HG03025 (cell line): ENCODE results near the gene ZNF516.

ENCODE experiments used
- ATAC-seq: cut with Tn5 transposase; IDR thresholded peaks from one replicate; pipeline ENCODE4 v1.9.1; 2021; ENCODE audit warnings: mild to moderate bottlenecking, moderate library complexity; ENCODE audit not compliant: unreplicated experiment, low FRiP score

ZNF516 gene

DNA sequence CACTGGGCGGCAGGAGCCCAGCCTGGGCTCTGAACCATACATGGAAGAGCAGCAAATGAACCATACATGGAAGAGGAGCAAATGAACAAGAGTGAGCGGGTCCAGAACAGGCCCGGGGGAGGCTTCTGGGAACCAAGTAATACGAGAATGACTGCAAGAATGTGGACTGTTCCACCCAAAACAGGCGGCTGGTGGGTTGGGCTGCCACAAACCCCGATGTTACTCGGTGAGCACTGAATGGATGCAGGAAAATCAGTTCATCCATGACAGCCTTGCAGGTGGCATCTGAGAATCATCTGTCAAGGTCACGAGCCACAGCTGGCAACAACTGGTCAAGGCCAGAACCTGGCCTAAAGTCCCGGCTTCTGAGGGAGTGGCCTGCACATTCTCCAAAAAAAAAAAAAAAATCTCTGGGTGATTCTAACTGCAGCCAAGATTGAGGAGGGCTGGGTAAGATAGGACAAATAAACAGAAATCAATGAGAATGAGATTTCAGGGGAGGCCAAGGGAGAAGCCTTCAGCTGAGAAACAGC is 106.1 kb downstream of the ZNF516 start:
- ATAC-seq: no peak

DNA sequence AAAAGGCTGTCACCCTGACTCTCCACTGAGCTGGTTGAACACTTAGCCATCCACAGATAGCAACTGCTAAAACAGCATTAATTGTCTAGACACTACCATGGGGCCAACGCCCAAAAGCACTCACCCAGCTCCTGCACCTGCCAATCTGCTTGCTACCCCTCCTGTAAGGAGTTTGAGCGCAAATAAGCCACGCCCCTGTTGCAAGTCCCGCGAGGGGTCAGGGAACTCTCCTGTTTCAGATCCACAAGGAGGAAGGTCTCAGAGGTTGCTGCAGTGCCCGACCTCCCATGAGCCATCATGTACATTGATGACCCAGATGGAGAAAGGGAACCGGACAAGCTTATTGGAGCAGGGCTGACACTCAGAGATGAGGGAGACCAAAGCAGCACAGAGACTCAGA is 106.8 kb downstream of the ZNF516 start:
- ATAC-seq: no peak

DNA sequence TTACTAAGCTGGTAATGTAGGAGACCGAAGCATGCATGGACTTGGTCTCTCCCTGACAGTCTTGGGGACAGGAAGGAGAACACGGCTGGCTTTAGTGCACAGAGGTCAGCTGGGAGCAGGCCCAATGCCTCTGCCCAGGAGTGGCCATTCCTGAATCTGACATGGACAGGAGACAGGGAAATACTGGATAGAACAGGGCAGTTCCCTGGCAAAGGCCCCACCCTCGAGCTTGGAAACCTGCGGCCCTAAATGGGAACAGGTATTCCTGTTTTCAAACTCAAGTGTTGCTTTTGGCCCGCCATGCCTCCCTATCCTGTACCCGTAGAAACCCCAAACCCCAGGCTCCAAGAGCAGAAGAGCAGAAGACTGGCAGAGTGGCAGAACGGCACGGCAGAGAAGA is 107.4 kb downstream of the ZNF516 start:
- ATAC-seq: no peak

DNA sequence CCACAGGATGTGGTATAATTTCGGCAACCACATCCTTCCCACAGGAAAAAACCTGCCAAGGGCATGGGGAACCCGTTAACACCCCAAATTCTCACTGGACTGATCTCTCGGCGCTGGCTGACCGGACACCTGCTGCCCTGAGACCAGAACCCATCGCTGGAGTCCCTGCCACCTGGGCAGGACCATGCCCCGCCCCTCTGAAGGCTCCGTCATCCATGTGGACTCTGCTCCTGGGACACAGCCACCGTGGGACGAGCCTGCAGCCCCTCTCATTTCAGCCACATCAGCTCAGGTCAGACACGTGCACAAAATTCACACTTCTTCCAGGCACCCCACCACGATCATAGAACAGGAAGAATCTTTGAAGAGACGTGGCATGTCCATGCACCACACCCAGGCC is 108.2 kb downstream of the ZNF516 start:
- ATAC-seq: no peak

DNA sequence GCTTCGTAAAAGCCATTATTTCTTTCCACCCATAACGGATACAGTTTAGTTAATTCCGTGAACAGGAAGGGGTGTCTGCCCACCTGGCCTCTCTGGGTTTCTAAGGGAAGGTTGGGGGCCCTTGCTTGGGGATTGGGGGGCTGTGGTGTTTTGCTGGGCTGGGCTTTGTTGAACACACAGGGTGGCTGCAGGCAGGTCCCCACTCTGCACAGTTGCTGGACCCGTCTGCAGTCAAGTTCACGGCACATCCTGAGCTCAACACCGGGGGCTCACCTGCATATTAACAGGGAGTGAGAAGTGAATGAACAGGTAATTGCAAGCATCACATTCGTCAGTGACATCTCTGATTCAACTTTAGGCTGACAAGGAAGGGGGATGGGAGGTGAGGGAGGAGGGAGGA is 109.0 kb downstream of the ZNF516 start:
- no peak for ATAC-seq

DNA sequence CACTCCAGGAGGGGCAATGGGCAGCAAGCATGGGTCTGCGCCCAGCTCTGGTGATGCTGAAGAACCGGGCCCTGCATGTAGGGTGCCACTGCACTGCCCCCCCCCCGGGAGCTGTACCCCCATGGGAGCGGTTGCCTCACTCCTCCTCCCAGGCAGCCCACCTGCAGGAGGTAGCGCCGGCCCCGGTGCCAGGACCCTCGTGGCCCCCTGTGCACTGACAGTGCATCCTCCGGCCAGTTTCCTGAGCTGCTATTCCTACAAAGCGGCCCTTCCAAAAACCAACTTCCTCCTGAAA is 109.4 kb downstream of the ZNF516 start:
- no peak for ATAC-seq

DNA sequence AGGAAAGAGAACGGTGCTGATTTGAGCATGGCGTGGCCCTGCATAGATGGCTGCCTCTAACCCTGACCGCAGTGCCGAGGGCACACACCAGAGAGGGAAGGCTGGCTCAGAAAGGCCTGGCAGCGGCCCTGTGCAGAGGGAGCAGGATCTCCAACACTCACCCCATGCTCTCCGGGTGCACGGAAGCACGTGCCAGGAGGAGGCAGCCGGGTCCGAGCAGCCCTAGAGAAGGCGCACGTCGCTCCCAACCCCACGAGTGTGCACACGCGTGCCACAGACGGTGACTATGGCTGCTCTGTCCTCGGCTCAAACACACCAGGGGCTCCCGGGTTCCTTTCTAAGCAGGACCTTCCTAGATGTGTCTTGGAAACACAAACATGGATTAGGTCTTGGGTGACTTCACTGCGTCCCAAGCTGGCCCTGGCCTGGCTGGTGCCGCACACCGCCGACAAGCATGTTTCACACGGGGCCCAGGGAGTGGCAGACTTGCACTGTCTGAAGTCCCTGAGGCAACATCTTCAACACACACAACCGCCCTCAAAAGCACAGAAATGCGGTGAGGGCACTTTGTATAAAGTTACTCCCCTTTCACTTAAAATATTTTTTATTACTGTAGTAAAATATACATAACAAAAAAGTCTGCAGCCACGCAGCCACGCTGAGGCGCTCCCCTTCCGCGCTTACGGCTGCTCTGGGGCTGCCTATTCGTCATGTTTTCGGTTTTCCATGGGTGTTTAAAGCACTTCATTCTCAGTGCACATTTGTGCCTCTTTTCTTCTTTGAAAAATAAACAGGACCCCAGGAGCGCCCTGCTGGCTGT is 110.0 kb downstream of the ZNF516 start:
- no peak for ATAC-seq

DNA sequence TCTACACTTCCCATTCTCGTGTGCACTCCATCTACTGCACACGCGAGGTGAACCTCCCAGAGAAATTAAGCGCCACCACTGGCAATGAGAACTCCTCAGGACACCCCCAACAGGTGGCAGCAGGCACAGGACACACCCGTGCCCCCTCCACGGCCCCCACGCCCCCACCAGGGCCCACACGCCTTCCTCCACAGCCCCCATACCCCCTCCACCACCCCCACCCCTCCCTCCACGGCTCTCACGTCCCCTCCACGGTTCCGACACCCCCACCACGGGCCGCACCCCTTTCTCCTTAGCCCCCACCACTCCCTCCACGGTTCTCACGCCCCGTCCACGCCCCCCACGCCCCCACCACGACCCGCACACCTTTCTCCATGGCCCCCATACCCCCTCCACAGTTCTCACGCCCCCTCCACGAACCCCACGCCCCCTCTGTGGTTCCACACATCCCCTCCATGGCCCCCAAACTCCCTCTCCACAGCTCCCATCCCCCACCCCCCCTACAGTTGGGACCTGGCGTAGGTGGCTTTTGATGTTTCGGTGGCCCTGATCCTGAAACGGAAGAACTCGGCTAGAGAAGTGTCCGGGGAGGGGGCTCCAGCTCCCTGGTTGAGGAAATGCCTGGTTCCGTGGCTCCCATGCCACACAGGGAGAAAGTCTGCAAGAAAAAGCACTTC is 110.8 kb downstream of the ZNF516 start:
- ATAC-seq: no peak

DNA sequence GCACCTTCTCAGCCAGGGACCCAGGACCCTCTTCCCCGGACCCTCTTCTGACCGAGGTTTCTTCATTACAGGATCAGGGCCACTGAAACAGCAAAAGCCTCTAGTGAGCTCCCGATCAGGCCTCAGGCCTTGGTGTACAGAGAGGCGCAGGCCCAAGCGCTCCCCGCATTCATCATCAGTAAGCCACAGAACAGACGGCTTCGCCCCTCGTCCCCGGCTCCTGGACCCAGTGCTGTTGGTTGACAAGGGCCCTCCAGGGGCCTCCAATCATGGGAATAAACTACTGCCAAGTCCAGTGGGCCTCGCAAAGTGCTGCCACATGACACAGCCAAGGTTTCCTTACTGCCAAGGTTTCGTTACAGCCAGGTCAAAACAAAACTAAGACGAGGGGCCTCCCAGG is 111.4 kb downstream of the ZNF516 start:
- no peak for ATAC-seq

DNA sequence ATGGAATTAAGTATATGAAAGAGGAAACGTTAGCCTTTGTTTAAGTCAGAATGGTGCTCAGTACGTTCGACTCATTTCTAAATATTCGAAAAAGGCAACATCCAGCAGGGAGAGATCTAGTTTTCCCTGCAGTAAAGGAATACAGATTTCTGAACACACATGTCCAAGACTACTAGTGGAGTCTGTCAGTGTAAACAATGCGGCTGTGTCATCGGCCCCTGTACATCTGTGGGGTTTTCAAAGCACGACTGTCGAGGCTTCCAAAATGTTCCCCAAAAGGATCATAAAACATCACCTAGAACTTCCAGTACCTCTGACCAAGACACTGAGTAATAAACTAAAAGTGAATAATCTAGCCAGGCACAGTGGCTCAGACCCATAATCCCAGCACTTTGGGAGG is 112.8 kb downstream of the ZNF516 start:
- ATAC-seq: no peak

DNA sequence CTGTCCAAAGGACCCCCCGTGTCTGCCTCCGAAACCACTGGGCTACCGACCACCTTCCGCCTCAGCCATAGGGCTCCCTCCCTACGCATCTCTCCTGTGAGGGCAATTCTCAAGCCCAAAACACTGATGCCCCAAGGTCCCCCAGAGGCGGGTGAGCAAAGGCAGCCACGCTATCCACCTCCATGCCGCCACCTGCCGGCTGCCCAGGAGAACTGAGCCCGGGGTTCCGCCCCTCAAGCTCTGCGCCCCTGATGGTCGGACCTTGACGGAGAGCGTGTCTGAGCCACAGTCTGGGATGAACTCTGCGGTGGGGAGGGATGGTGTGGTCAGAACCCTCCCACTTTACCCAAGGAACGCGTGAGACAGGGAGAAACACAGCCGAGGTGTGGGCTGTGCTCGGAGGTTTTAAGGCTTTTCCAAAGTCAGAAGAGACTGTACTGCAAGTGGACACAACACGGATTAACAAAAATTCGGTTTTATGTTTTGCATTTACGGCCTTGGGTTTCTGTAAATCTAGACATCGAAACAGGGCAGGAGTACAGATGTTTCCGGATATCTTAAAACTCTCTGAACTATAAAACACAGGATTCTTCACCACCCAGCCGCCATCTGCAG is 114.1 kb downstream of the ZNF516 start:
- no peak for ATAC-seq

DNA sequence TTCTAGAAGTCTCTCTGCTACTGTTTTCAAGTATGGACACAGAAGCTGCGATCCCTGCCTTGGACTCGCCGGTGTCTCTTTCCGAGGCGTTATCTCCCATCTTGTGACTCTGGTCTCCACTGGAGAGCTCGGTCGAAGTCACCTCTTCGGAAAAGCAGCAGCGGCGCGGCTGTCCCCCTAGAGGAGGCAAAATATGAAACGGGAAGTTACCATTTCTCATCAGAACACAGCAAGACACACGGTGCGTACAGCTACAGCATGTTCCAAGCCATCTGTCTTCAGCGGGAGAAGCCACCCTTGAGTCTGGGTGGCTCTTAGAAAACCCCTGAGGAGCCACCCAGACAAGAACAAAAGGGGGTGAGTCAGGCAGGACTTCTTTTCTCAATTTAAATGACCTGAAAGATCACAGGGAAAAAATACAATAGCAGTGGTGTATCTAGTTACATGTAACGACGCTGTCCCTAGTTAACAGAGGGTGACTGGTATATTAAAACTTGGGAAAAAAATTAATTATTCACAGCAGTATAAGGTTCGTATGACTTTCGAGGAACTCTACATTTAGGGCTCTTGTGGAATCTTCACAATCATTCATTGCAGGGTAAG is 114.8 kb downstream of the ZNF516 start:
- no peak for ATAC-seq

DNA sequence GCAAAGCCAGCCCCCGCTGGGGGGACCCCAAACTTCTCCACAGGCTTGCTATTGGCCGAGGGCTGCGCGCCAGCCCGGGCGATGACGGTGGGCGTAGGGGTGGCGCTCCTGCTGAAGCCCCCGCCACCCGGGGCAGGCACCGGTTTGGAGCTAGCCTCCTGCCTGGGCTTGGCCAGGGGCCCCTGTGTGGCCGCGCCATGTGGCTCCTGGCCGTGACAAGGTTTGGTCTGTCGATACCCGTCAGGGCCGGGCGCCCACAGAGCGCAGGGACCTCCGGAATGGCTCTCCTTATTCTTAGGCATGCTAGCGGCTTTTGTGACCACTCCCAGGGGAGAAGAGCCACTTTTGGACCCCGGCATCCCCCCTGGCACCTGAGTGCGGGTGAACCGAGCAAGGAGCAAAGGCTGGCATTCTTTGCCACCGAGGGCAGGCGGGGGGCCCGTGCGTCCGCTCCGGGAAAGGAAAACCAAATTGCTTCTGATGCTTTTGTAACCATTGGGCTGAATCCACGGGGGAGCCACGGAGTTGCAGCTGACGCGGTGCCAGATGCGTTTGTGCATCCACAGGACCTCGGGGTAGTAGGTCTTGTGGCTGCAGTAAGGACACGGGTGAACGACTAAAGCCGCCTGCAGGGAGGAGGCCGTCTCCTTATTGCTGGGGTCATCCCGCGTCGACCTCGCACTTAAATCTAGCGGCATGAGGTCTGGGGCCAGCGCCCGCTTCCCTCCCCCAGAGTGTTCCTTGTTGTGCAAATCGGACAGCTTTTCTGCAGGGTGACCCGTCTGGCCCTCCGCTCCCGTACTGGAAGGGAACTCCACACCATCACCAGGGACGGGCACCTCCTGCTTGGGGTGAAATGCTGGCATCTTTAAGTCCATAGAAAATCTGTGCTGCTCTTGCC is 115.6 kb downstream of the ZNF516 start:
- ATAC-seq: no peak

DNA sequence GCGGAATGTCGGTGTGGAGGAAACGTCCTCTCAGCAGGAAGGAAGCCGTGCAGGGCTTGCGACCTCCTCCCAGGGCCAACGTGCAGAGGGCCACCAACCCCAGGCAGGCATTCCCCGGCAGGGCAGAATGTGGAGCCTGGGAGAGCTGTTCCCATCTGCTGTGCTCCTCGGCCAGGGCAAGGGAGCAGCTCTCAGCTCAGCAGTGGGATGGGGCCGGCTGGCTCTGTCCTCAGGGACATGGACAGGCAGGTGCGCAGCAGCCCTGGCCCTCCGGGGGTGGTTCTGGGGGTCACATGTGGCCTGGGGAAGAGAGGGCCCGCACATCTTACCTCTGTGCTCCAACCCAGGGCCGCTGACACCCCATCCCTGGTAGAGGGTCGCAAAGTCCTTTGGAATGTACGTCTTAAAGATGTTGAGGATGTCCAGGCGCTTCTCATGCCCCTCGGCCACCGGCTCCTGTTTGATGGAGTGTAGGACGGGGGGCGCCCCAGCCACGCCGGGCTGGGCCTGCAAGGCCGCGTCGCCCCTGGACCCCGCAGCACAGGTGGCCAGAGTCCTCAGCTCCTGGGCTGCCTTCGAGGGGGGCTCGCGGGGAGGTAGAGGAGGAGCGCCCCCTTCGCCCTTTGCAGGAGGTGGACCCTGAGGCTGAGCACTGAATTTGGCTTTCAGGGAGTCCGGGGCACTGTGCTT is 116.4 kb downstream of the ZNF516 start:
- no peak for ATAC-seq

DNA sequence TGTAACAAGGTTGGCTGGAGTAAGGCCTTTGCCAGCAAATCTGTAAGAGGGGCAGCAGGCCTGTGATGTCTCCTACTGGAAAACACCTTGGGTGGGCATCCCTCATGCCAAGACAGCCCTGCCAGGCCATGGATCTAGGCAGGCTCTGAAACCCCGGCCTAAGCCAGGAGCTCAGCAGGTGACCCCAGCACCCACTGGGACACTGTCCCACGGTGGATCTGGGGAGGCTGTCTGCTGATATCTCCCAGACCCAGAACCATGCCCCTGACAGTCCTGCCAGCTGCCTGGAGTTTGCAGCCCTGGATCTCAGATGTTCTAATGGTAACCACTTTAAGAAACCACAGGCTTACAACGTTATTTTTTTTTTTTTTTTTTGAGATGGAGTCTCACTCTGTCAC is 117.7 kb downstream of the ZNF516 start:
- ATAC-seq: no peak

DNA sequence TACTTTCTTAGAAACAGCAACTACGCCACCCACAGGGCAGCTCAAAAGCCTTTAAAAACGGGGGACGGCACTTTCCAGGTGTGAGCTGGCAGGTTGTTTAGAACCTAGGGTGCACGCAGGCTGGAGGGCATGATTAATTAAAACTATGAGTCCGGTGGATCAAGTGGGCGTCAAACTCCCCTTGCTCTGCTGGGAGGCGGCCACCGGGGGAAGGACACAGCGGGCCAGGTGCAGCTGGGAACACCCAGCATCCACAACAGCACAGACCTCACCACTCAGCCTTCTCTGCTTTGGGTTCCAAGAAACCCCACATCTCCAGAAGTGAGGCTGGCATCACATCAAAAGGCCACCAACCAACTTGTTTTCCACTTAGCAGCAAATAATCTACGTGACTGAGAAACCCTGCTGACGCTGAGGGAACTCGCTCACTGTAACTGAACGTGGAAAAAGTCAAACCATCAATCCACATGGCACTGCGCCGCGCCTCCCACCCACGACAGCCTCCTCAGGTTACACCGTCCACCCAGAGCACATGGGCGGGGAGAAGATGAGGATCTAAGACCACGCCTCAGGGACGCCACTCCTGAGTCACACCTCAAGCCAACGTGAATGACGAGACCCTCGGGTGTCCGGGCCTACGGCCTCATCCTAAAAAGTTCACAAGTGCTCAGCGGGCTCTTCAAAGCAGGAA is 118.2 kb downstream of the ZNF516 start:
- no peak for ATAC-seq

DNA sequence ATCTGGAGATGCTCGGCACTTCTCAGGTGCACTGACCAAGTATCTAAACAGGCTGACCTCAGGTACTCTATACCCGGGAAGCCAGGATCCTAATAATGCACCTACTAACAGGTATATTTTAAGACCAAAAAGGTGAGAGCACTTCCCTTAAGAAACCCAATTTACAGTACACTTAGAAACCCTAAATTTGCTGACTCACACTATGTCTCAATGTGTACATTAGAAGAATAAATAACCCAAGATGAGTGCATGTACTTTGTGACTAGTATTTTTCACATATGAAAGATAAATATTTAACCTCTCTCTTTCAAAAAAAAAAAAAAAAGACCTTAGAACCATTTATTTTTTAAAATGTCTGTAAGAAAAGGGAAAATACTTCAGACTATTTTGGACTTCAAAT is 118.8 kb downstream of the ZNF516 start:
- no peak for ATAC-seq

DNA sequence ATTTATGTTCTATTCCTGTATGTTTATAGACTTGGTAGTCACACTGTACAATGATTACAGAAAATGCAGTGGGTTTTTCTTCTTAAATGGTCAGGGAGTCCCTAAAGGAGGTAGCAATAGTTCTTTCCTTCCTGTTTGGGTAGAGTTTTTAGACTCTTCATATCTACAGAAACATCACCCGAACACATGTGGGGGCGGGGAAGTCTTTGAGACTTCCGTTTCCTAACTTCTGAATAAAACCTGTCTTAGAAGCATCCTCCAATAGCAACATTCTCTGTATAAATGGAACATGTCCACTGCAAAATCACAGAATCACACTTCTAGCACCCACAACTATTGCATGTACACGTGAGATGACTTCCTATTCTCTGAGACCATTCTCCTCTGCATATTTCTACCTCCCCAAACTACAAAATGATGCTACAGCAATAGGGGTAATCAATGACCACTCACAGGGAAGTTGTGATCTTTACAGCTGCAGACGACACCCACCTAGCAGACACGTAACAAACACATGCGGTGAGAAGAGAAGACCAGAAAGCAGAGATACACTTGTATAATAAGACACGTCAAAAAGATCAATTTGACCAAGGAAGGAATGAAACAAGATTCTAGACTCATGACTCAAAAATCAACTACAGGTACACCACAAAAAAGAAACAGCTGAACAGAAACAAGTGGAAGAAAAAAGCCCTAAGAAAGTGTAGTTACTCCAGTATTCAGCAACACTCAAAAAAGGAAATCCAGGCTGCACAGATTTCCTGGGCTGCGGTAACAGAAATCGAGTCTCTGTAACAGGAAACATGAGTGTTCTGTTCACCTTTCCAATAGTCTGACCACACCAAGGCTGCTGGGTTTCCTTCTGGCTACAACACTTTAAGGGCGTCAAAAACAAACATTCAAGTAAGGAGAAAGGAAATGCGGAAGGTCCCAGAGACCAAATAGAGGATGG is 120.4 kb downstream of the ZNF516 start:
- ATAC-seq: no peak
